ENCODE results near the gene LAMA3. TPM values are rescaled to one million over a fixed set of nuclear protein-coding genes. Genes with fewer than 3 reads are reported as not detected.

Gene LAMA3
- total RNA-seq, 1 donor from 2014 or later, result 9.4 TPM

DNA sequence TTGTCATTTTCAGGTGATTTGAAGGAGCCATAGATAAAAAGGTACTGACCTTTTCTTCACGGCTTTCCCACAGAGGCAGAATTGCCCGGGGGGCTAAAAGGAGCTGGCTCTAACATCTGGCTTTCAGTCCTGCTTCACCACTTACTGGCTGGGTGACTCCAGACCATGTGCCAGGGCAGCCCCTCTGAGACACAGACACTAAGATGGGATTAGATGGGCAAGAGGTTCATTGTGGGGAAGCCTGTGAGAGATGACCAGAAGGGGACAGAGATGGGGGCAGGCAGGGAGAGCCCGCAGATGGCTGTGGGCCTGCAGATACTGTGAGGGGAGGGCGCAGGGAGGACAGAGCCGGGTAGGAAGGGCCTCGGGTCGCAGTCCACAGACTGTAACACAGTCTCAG lies 250.6 kb downstream of the LAMA3 start:
- Mint-ChIP-seq H3K27ac (no peak overlapping the region), H3K4me3 (no peak overlapping the region), H3K4me1 (ENCODE audit: unreplicated experiment) (peaks cover 26% of the 10 kb centered on the region), H3K27me3 (peaks cover 11% of the 10 kb centered on the region), H3K9me3 (peaks cover 5% of the 10 kb centered on the region), H3K36me3 (peaks cover 4% of the 10 kb centered on the region)
- TF ChIP-seq, protein P1, sequence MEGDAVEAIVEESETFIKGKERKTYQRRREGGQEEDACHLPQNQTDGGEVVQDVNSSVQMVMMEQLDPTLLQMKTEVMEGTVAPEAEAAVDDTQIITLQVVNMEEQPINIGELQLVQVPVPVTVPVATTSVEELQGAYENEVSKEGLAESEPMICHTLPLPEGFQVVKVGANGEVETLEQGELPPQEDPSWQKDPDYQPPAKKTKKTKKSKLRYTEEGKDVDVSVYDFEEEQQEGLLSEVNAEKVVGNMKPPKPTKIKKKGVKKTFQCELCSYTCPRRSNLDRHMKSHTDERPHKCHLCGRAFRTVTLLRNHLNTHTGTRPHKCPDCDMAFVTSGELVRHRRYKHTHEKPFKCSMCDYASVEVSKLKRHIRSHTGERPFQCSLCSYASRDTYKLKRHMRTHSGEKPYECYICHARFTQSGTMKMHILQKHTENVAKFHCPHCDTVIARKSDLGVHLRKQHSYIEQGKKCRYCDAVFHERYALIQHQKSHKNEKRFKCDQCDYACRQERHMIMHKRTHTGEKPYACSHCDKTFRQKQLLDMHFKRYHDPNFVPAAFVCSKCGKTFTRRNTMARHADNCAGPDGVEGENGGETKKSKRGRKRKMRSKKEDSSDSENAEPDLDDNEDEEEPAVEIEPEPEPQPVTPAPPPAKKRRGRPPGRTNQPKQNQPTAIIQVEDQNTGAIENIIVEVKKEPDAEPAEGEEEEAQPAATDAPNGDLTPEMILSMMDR (conservative IDR thresholded peaks at IDR 0.05), result no peak
- no peak for DNase-seq (ENCODE audit: extremely low spot score, unreplicated experiment)

DNA sequence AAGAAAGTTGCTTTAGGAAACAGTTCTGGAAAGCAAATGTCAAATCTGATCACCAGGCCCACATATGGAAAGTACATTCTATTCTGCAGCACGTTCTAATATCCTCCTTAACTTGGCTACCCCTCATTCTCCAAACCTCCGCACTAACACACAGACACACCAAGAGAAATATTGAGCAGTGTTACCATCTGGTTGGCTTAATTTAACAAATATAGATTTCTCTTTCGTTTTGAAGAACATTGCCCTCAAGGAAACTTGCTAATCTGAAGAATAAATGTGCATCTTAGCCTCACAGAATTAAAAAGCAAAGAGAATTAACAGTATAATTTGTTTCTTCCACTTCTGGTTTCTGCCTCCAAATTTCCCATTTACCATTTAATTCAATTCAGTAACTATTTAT lies 252.5 kb downstream of the LAMA3 start:
- TF ChIP-seq, protein P1 (conservative IDR thresholded peaks at IDR 0.05), result no peak

DNA sequence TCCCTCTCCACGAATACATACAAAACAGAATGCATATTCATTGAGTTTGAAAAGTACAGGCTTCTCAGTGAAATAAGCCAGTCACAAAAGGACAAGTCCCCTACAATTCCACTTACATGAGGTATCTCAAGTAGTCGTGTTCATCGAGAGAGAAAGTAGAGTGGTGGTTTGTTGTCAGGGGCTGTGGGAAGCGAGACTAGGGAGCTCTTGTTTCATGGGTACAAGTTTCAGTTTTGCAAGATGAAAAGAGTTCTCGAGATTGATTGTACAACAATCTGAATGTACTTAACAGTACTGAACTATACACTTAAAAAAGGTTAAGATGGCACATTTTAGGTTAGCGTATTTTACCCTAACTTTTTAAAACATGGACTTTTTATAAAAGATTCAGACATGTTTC lies 253.9 kb downstream of the LAMA3 start:
- H3K27me3 Mint-ChIP-seq, result peaks cover 8% of the 10 kb centered on the region
- H3K27ac Mint-ChIP-seq, result peak overlapping the region; percentile 7
- peaks cover 4% of the 10 kb centered on the region for H3K36me3 Mint-ChIP-seq
- no peak overlapping the region for H3K4me3 Mint-ChIP-seq
- peaks cover 5% of the 10 kb centered on the region for H3K9me3 Mint-ChIP-seq
- no peak for DNase-seq (ENCODE audit: extremely low spot score, unreplicated experiment)
- TF ChIP-seq, protein P1 (conservative IDR thresholded peaks at IDR 0.05), result no peak
- H3K4me1 Mint-ChIP-seq (ENCODE audit: unreplicated experiment), result peaks cover 26% of the 10 kb centered on the region

More for the DNA sequence above, 252.5 kb downstream of the LAMA3 start:
- Mint-ChIP-seq H3K4me1 (ENCODE audit: unreplicated experiment) (peaks cover 26% of the 10 kb centered on the region), H3K4me3 (no peak overlapping the region), H3K27ac (peak overlapping the region; percentile 29), H3K27me3 (peaks cover 8% of the 10 kb centered on the region), H3K9me3 (peaks cover 5% of the 10 kb centered on the region), H3K36me3 (peaks cover 4% of the 10 kb centered on the region)
- no peak for DNase-seq (ENCODE audit: extremely low spot score, unreplicated experiment)

GRCh38 chr18:23943903-23944624 lies 254.8 kb downstream of the LAMA3 start:
- Mint-ChIP-seq H3K27ac (peak overlapping the region; percentile 61), H3K27me3 (peaks cover 8% of the 10 kb centered on the region), H3K36me3 (peaks cover 4% of the 10 kb centered on the region), H3K9me3 (peaks cover 5% of the 10 kb centered on the region), H3K4me3 (no peak overlapping the region), H3K4me1 (ENCODE audit: unreplicated experiment) (peaks cover 22% of the 10 kb centered on the region)
- no peak for DNase-seq (ENCODE audit: extremely low spot score, unreplicated experiment)
- TF ChIP-seq, protein P1 (conservative IDR thresholded peaks at IDR 0.05), result no peak

DNA sequence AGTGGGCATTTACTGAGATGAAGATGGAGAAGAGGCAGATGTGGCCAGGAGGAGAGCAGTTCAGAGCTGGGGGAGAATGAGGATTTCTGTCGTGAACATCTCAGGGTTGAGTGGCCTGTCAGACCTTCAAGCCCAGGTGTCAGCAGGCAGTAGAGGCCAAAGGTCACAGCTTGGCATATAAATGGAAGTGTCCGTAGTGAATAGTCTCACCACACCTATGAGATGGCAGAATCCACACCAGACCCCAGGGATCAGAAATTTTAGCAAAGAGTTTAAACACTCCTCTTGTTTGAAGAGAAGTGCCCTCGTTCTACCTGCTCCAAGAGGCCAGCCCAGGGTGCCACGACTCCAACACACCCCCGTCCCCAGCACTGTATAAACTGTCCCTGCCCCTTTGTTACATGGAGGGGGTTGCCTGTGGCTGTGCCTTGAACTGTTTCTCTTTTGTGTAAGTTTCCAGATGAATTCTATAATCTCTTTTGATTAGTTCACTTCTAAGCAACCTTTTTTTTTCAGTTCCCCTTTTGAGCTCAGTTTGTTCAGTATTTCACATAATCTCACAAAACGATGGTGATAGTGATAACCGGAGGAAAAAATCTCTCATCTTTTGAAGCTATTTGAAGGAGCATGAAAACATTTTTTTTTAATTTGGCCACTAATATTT lies 256.3 kb downstream of the LAMA3 start:
- Mint-ChIP-seq H3K27me3 (peaks cover 8% of the 10 kb centered on the region), H3K36me3 (peaks cover 4% of the 10 kb centered on the region), H3K4me1 (ENCODE audit: unreplicated experiment) (peaks cover 14% of the 10 kb centered on the region), H3K27ac (no peak overlapping the region), H3K4me3 (no peak overlapping the region), H3K9me3 (peaks cover 5% of the 10 kb centered on the region)
- DNase-seq (ENCODE audit: extremely low spot score, unreplicated experiment), result no peak
- TF ChIP-seq, protein P1 (conservative IDR thresholded peaks at IDR 0.05), result no peak
